Measurements from ENCODE around the gene SESN3. TPM values are rescaled to one million over a fixed set of nuclear protein-coding genes. Genes with fewer than 3 reads are reported as not detected.

The SESN3 gene
- polyA plus RNA-seq, 1 of the 3 experiments (the other 2 are of a cell fraction): 1.7 TPM

GRCh38 chr11:95149651-95150364 lies 81.2 kb downstream of the SESN3 start:
- H3K4me3 ChIP-seq (ENCODE audit: low read depth in 2 of 2, low read length in 1 of 2): no peak overlapping the region

GRCh38 chr11:95148938-95149337 lies 82.1 kb downstream of the SESN3 start:
- CTCF ChIA-PET: interaction anchor here (0.9 to 5.1 kb wide), 8 partner anchors 9 to 624 kb away, joined by 3 to 29 read pairs (median 4); partner anchors contain the start of gene ENDOD1
- Histone ChIP-seq H3F3A (replicated peaks; ENCODE audit: insufficient read depth) (peaks cover 25% of the 10 kb centered on the region), H3K9me3 (no peaks in the 10 kb centered on the region), H3K4me1 (ENCODE audit: control insufficient read depth in 1 of 2, insufficient read depth in 2 of 2, low read depth in 1 of 2, low read length in 1 of 2) (peaks cover 27 to 34% of the 10 kb centered on the region in 2 experiments), H4K20me1 (ENCODE audit: insufficient read depth) (no peaks in the 10 kb centered on the region), H3K4me3 (ENCODE audit: low read depth in 2 of 2, low read length in 1 of 2) (no peak overlapping the region), H3K9ac (no peak overlapping the region), H3K36me3 (replicated peaks in 1 of 2; ENCODE audit: control insufficient read depth in 1 of 2, insufficient read depth in 2 of 2, low read length in 1 of 2) (no peaks in the 10 kb centered on the region), H3K27me3 (ENCODE audit: insufficient read depth) (no peaks in the 10 kb centered on the region), H3K9me2 (no peaks in the 10 kb centered on the region), H2AFZ (ENCODE audit: low read depth) (no peak overlapping the region), H3K79me2 (ENCODE audit: insufficient read depth) (no peaks in the 10 kb centered on the region), H3K4me2 (no peak overlapping the region), H3K27ac (ENCODE audit: low read depth in 2 of 2, low read length in 1 of 2) (peak overlapping the region in 1 of 2 experiments; percentile 95; a peak in 3 of 4 replicates)
- WGBS (ENCODE audit: low lambda C conversion rate): 74% methylated on average over 2 of the region's 2 CpGs
- POLR2A ChIA-PET: interaction anchor here (0.7 kb wide), 1 partner anchor 82 kb away, joined by 3 read pairs; no protein-coding TSS in a partner anchor
- no peak for DNase-seq
- TF ChIP-seq FOXJ3 (CRISPR knock-in tag; IDR thresholded peaks at IDR 0.05) (no peak), JUND (IDR thresholded peaks at IDR 0.05) (no peak), NRF1 (IDR thresholded peaks at IDR 0.05; ENCODE audit: low read depth, low read length) (no peak), REST (IDR thresholded peaks at IDR 0.05; ENCODE audit: low read depth, low read length) (no peak), TAF1 (IDR thresholded peaks at IDR 0.05; ENCODE audit: borderline replicate concordance, low read depth, low read length) (no peak), MXI1 (IDR thresholded peaks at IDR 0.05; ENCODE audit: low read depth, low read length) (no peak), GATA2 (CRISPR knock-in tag; IDR thresholded peaks at IDR 0.05) (no peak), PBX3 (IDR thresholded peaks at IDR 0.05) (no peak), TCF12 (IDR thresholded peaks at IDR 0.05) (no peak), USF2 (IDR thresholded peaks at IDR 0.05; ENCODE audit: borderline replicate concordance, low read depth, low read length) (no peak), CTCF (IDR thresholded peaks at IDR 0.05) (no peak), YY1 (IDR thresholded peaks at IDR 0.05; ENCODE audit: low read depth) (no peak), ELF1 (IDR thresholded peaks at IDR 0.05) (no peak), TEAD4 (IDR thresholded peaks at IDR 0.05; ENCODE audit: borderline replicate concordance, insufficient read depth) (no peak), IRF3 (IDR thresholded peaks at IDR 0.05; ENCODE audit: low read depth, low read length) (no peak)

More at GRCh38 chr11:95149651-95150364, 81.2 kb downstream of the SESN3 start:
- no peak overlapping the region for H3K27ac ChIP-seq (ENCODE audit: low read depth in 2 of 2, low read length in 1 of 2)
- H3K4me2 ChIP-seq: peak overlapping the region; percentile 46; the same call in 1 of the 2 replicates
- H3K9me2 ChIP-seq: no peaks in the 10 kb centered on the region
- H2AFZ ChIP-seq (ENCODE audit: low read depth): 0 out of 2 replicates have a peak overlapping the region, but pooled peaks have one; percentile 74
- ChIA-PET POLR2A (no interaction called here), CTCF (interaction anchor here (0.6 to 5.1 kb wide), 8 partner anchors 9 to 556 kb away, joined by 3 to 29 read pairs (median 4); partner anchors contain the start of gene ENDOD1)
- H3K27me3 ChIP-seq (ENCODE audit: insufficient read depth): no peaks in the 10 kb centered on the region
- DNase-seq: no peak
- peaks cover 27% of the 10 kb centered on the region in 2 experiments for H3K4me1 ChIP-seq (ENCODE audit: control insufficient read depth in 1 of 2, insufficient read depth in 2 of 2, low read depth in 1 of 2, low read length in 1 of 2)
- no peaks in the 10 kb centered on the region for H3K36me3 ChIP-seq (replicated peaks in 1 of 2; ENCODE audit: control insufficient read depth in 1 of 2, insufficient read depth in 2 of 2, low read length in 1 of 2)
- TF ChIP-seq MAX (IDR thresholded peaks at IDR 0.05; ENCODE audit: low read depth) (no peak), RFX5 (IDR thresholded peaks at IDR 0.05; ENCODE audit: low read length) (no peak), EZH2phosphoT487 (IDR thresholded peaks at IDR 0.05; ENCODE audit: borderline replicate concordance, low read depth) (no peak), RXRA (IDR thresholded peaks at IDR 0.05; ENCODE audit: borderline replicate concordance, low read depth) (0 out of 2 replicates have a peak, but pooled peaks have one; percentile 13)
- H3K79me2 ChIP-seq (ENCODE audit: insufficient read depth): no peaks in the 10 kb centered on the region
- H3F3A ChIP-seq (replicated peaks; ENCODE audit: insufficient read depth): peaks cover 20% of the 10 kb centered on the region
- no peaks in the 10 kb centered on the region for H4K20me1 ChIP-seq (ENCODE audit: insufficient read depth)
- no peaks in the 10 kb centered on the region for H3K9me3 ChIP-seq
- WGBS (ENCODE audit: low lambda C conversion rate): 76% methylated on average over 23 of the region's 23 CpGs
- H3K9ac ChIP-seq: no peak overlapping the region

Measured in SK-N-SH (cell line).